OCI-M2 (cell line): ENCODE data around the gene LZTS2.

Experiments used
- DNase-seq: peaks from one replicate; lab custom pipeline; 2025; ENCODE audit not compliant: unreplicated experiment; lab: John Stamatoyannopoulos, UW

Gene LZTS2

DNA sequence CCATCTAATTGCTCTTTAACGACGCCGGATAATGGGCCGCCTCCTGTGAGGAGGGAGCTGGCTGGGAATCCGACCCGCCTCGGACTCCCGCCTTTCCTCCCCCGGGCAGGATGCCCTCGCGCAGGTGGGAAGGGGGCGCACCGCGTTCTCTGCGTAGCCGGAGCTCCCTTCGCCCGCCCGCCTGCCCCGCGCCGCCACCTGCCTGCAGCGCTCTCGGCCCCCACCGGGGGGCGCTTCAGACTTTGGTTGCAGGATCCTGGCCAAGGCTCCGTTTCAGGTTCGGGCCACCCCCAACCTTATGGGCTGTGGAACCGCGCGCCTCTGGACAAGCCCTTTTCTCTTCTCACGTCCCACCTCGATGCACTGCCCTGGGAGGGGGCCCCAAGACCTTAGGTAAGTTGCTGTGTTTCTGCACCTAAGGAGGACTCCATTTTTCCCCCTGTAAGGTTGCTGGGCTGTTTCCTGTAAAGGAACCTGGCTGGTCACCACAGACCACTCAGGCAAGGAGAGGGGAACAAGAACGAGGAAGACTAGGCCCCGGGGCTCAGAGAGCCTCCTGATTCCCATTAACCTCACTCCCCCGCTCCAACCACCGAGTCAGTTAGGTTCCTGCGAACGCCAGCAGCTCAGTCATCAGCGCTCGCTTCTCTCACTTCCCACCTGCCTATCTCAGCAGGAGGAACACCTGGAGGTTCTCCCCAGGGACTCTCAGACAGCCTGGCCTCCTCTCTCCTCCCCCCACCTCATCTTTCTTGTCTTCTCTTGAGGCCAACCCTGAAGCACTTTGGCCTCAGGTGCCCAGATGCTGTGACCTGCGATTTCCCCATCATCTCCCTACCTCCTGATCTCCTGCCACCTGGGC lies 50.8 kb downstream of the LZTS2 start:
- DNase-seq, result no peak

DNA sequence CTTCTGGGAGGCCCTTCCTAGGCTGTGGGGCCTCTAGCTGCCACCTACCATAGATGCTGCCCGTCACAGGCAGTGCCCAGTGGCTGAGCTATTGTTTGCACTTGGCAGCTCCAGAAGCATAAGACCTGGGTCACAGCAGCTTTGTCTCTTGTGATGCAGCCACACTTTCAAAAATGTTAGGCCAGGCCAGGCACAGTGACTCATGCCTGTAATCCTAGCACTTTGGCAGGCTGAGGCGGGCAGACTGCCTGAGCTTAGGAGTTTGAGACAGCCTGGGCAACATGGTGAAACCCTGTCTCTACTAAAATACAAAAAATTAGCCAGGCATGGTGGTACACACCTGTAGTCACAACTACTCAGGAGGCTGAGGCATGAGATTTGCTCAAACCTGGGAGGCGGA lies 52.7 kb downstream of the LZTS2 start:
- DNase-seq, result no peak

DNA sequence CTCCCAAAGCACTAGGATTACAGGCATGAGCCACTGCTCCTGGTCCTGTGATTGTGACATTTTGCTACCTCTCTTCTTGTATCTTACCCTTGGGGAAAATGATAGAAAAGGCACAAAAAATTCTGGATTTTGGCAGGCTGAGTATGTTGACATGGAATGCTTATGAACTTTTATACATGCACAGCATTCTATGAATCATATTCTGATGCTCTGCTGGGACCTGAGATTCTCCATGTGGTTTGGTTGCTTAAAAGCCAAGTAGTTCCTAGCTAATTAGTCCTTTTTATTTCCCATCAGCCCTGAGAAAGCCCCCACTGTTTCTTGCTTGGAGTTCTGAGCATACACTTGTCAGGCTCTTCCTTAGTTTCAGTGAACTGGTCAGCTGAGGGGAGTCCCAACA lies 53.9 kb downstream of the LZTS2 start:
- no peak for DNase-seq

DNA sequence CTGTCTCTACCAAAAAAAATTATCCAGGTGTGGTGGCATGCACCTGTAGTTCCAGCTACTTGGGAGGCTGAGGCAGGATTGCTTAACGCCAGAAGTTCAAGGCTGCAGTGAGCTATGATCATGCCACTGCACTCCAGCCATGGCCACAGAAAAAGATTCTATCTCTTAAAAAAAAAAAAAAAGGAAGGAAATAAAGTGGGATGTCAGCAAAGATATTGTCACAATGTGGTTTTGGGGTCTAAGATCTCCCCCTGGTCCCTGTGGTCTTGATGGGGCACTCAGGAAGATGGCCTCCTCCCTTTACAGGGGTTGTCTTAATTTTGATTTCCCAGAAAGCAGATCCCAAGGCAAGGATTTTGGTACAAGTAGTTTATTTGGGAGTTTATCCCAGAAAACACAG lies 54.7 kb downstream of the LZTS2 start:
- no peak for DNase-seq

DNA sequence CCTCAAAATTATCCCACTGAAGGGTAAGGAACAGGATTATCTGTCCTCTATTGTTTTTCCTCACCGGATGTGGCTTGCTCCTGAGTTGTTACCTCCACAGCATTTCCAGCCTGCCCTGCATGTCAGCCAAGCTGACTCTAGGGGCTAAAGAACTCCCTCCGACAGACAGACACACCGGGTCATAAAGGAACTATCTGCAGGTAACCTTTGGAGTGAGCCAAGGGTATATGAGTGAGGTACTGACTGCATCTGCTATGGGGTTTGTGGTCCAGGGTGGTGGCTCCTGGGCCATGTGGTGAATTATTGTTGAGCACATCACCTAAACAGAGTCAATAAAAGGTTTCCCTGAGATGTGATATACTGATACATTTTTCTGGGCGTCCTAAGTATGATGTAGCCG lies 55.3 kb downstream of the LZTS2 start:
- no peak for DNase-seq

DNA sequence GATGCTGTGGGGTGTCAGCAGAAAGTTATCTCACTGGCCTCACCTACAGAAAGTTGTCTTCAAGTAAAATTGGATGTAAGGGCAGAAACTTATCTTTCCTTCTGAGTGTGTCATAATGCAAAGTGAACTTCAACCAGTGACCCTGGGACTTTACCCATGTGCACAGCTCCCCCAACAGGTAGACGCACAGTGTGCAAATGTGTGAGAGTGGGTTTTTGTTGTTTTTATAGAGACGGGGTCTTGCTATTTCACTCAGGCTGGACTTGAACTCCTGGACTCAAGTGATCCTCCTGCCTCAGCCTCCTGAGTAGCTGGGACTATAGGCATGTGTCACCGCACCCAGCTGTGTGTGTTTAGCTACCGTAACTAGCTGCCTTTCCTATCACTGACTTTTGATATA lies 55.8 kb downstream of the LZTS2 start:
- no peak for DNase-seq

DNA sequence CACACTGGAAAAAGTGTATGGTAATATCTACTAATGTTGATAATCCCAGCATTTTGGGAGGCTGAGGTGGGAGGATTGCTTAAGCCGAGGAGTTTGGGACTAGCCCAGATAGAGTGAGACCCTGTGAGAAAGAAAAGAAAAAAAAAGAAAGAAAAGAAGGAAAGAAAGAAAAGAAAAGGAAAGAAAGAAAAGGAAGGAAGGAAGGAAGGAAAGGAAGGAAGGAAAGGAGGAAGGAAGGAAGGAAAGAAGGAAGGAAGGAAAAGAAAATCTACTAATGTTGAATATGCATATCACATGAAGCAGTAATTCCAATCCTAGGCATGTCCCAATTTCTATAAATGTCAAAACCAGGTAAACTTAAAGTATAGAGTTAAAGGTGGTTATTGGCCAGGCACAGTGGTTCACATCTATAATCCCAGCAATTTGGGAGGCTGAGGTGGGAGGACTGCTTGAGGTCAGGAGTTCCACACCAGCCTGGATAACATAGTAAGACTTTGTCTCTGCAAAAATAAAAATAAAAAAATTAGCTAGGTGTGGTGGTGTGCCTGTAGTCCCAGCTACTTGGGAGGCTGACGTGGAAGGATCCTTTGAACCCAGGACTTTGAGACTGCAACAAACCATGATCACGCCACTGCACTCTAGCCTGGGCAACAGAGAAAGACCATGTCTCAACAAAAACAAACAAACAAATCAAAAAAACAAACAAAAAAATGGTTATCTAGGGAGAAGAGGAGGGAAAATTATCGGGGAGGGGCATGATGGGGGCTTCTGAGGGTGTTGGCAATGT lies 57.0 kb downstream of the LZTS2 start:
- no peak for DNase-seq
